Psoas muscle (tissue), 8 donors: ENCODE measurements around the gene CLTCL1. TPM values are rescaled to one million over a fixed set of nuclear protein-coding genes. Genes with fewer than 3 reads are reported as not detected.

Source experiments
- ATAC-seq, 4 donors: fragments of 200-7000 bp; cut with Tn5 transposase; one replicate each; pipeline ENCODE4 v1.9.1; 2020; ENCODE audit warnings: moderate library complexity in 3 of 4, mild to moderate bottlenecking in 2 of 4
- DNase-seq, 2 donors: peaks; one replicate each; pipeline ENCODE4 v3.0.0-alpha.2; 2020
- H3K27ac ChIP-seq: fragments of 200-600 bp; one replicate; pipeline ENCODE4 v1.8.0; 2022
- H3K27me3 ChIP-seq, 3 donors: fragments of 200-600 bp in 1 of 3; one replicate each; pipeline versions ENCODE4 v1.6.1 to v1.8.0; 2013 to 2022; ENCODE audit warnings: low read length in 2 of 3, mild to moderate bottlenecking in 2 of 3, moderate library complexity in 1 of 3; ENCODE audit not compliant: insufficient read depth in 3 of 3
- H3K36me3 ChIP-seq, 2 donors: fragments of 200-600 bp in 1 of 2; one replicate each; pipeline versions ENCODE4 v1.6.1 to v1.8.0; 2013 to 2022; ENCODE audit warnings: low read depth in 1 of 2, mild to moderate bottlenecking in 1 of 2, moderate library complexity in 1 of 2; ENCODE audit not compliant: insufficient read depth in 1 of 2
- H3K4me1 ChIP-seq: fragments of 200-600 bp; one replicate; pipeline ENCODE4 v1.8.0; 2022
- H3K4me3 ChIP-seq: fragments of 200-600 bp; one replicate; pipeline ENCODE4 v1.8.0; 2022; ENCODE audit warnings: mild to moderate bottlenecking
- H3K9me3 ChIP-seq: fragments of 200-600 bp; one replicate; pipeline ENCODE4 v1.8.0; 2022
- CTCF ChIP-seq: fragments of 200-600 bp; IDR thresholded peaks from one replicate; pipeline ENCODE4 v1.8.0; 2022; ENCODE audit warnings: antibody characterized with exemption
- WGBS, 3 donors: extraction: QIAGEN DNeasy Blood & Tissue Kit; methylation state at CpG; one replicate each; pipeline versions ENCODE4 v1.1.6 to v1.1.7; 2013; 5-methylcytosine and 5-hydroxymethylcytosine counted together
- intact Hi-C, 2 donors: fragments of 100-400 bp; cut with DNase I; formaldehyde crosslinking; loops; one replicate each; pipeline versions ENCODE4 v1.11.0 to v1.14.2; 2022
- polyA plus RNA-seq, 3 donors: library from polyadenylated mRNA; stranded (reverse); fragments of 200-250 nt; gene quantifications; one replicate each; pipeline ENCODE4 v1.2.3, GENCODE V29; 2013
- total RNA-seq, 4 donors: library from RNA; stranded (reverse); fragmentation: NEBNext Ultra II Directional in 2 of 4; extraction: Animal tissue kit (Norgen Biotek cat#: 25700) in 2 of 4; gene quantifications; one replicate each; pipeline versions ENCODE4 v1.2.1 to v1.2.4, GENCODE V29; 2021 to 2023
- donor health status: healthy with polysubstance abuse.
- donor health status: DM: no; HTN: no; CAD: no; lungs with moderate emphysema.
- donor health status: Bipolar disorder and iron deficiency.
- donor health status: healthy.
- donor health status: DM: yes; HTN: yes; CAD: no.
- donor health status: DM: no; HTN: no; CAD: no.
- donor health status: DM: no; HTN: no; CAD: no.
- donor health status: DM: yes; HTN: yes; CAD: no.

The CLTCL1 gene
- total and polyA plus RNA-seq, 7 donors: 16.8 to 253 (median 92.6) TPM

DNA sequence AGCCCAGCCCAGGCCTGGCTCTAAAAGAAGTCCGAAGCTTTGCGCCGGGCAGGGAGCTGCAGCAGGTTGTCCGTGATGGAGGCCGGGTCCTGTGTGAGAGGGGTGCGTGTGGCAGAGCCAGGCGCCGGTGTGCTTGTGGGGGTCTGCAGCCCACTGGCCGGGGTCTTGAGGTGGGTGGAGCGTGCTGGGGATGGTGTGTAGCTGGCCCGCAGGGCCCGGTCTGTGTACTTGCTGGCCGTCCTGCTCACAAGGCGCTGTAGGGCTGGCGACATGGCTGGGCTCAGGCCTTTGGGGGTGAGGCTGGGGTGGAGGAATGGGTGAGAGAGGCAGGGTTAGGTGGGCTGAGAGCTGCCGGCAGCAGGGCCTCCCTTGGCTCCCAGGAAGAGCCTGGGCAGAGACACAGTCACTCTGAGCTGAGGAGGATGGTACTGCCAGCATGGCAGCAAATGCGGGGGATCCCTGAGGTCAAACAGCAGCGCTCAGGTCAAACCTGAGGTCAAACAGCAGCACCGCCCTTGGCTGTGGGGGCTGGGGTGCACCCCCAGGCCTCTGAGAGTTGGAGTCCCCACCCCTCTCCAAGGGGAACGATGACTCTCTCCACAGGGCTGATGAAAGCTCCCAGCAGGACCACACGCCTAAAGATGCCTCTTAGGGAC, 157.2 kb downstream of the CLTCL1 start:
- intact Hi-C loops: no loop called here
- peak in 1 of 4 donors; percentile 23 for ATAC-seq
- TF ChIP-seq CTCF: no peak
- WGBS, 3 donors: 92 to 95% (median 92%) methylated on average over 21 of the region's 21 CpGs
- Histone ChIP-seq H3K4me1 (no peaks in the 10 kb centered on the region), H3K27ac (no peak overlapping the region), H3K9me3 (no peaks in the 10 kb centered on the region), H3K27me3 (no peaks in the 10 kb centered on the region), H3K36me3 (peaks cover 7 to 79% of the 10 kb centered on the region in 2 donors), H3K4me3 (no peak overlapping the region)
- no peak for DNase-seq

DNA sequence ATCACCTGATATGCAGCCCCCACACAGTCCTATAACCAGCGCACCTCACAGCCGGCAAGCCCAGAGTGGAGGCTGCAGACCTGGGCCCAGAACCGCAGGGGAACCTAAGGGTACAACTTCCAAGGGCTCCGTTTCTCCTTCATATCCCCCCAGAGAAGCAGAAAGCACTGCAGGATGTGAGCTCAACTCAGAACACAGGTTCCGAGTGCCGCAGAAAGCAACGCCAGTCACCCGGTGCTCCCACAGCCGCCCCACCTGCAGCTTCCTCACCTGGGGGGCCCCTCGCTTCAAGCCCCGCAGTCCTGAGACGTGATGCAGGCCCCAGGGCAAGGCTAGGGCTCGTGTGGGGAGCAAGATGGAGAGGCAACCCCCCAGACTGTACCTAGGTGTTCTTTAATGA, 158.0 kb downstream of the CLTCL1 start:
- 91 to 95% (median 95%) methylated on average over 13 of the region's 13 CpGs for WGBS, 3 donors
- Histone ChIP-seq H3K27me3 (no peaks in the 10 kb centered on the region), H3K27ac (no peak overlapping the region), H3K9me3 (no peaks in the 10 kb centered on the region), H3K36me3 (peaks cover 4 to 72% of the 10 kb centered on the region in 2 donors), H3K4me3 (no peak overlapping the region), H3K4me1 (no peaks in the 10 kb centered on the region)
- ATAC-seq (no peak), DNase-seq (no peak)
- no peak for TF ChIP-seq CTCF
- intact Hi-C loops: no loop called here

DNA sequence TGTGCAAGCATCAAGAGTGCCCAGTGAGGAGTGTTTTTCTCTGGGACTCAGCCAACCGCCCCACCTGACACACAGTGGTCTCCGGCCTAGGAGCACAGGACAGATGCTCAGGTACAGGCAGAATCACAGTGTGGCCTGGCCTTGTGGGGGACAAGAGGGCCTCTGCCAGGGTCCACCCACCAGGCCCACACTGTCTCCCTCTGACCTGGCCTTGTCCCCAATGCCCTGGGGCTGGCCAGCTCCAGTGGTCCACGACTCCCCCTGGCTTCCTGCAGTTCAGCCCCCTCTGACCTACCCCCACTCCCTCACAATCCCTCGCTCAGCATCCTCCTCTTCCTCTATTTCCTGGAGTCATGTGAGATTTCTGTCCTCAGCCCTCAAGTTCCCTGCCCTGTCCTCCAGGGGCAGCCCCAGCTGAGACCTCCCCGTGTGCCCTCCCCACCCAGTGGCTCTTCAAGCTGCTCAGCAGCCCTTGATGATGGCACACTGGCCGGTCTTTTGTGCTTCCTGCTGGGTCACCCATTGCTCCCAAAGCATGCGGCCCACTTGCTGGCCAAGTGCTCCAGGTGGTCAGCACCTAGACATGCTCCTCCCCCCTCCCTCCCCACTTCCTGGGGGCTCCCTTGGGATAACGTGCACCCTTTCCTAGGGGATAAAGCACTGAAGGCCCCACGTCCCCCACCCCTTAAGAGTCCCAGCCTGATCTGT, 158.7 kb downstream of the CLTCL1 start:
- intact Hi-C loops: no loop called here
- no peaks in the 10 kb centered on the region for H3K4me1 ChIP-seq
- H3K27ac ChIP-seq: no peak overlapping the region
- no peaks in the 10 kb centered on the region for H3K9me3 ChIP-seq
- H3K4me3 ChIP-seq: no peak overlapping the region
- TF ChIP-seq CTCF: no peak
- H3K36me3 ChIP-seq: peaks cover 4 to 65% of the 10 kb centered on the region in 2 donors
- WGBS, 3 donors: 85 to 91% (median 88%) methylated on average over 9 of the region's 9 CpGs
- no peak for DNase-seq
- no peaks in the 10 kb centered on the region for H3K27me3 ChIP-seq
- no peak for ATAC-seq

DNA sequence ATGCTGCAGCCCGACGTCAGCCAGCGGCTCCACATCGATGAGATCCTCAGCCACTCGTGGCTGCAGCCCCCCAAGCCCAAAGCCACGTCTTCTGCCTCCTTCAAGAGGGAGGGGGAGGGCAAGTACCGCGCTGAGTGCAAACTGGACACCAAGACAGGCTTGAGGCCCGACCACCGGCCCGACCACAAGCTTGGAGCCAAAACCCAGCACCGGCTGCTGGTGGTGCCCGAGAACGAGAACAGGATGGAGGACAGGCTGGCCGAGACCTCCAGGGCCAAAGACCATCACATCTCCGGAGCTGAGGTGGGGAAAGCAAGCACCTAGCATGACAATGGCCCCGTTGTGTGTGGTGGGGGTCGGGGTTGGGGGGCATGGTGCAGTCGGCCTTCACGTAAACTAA, 159.4 kb downstream of the CLTCL1 start:
- H3K36me3 ChIP-seq: peaks cover 4 to 59% of the 10 kb centered on the region in 2 donors
- WGBS, 3 donors: 92 to 93% (median 92%) methylated on average over 20 of the region's 20 CpGs
- DNase-seq: no peak

More for the DNA sequence above, 159.4 kb downstream of the CLTCL1 start:
- Histone ChIP-seq H3K9me3 (no peaks in the 10 kb centered on the region), H3K4me1 (no peaks in the 10 kb centered on the region), H3K27ac (no peak overlapping the region), H3K27me3 (no peaks in the 10 kb centered on the region), H3K4me3 (no peak overlapping the region)
- intact Hi-C loops: no loop called here
- no peak for ATAC-seq
- TF ChIP-seq CTCF: no peak
